ENCODE data around the gene DISC1. TPM values are rescaled to one million over a fixed set of nuclear protein-coding genes. Genes with fewer than 3 reads are reported as not detected.

The DISC1 gene
- total and polyA plus RNA-seq, 2 experiments from 2014 or later, result 6.5 to 11.5 TPM

- Histone ChIP-seq H3K4me3 (no peak overlapping the region), H3K4me1 (ENCODE audit: low read depth) (no peaks in the 10 kb centered on the region), H3K9me3 (ENCODE audit: low read depth) (no peaks in the 10 kb centered on the region), H3K27ac (no peak overlapping the region), H3K36me3 (no peaks in the 10 kb centered on the region), H3K27me3 (no peaks in the 10 kb centered on the region)
- DNase-seq (ENCODE audit: low read depth in 1 of 2, low spot score in 1 of 2), result peak in 1 of 2 donors; percentile 35
- no peak for TF ChIP-seq CTCF (IDR thresholded peaks at IDR 0.05; ENCODE audit: low read depth, low read length)
Observed at GRCh38 chr1:232038706-232039677, 412.4 kb downstream of the DISC1 start.

GRCh38 chr1:232040260-232040659 is 413.7 kb downstream of the DISC1 start:
- Histone ChIP-seq H3K27ac (no peak overlapping the region), H3K36me3 (no peaks in the 10 kb centered on the region), H3K4me1 (ENCODE audit: low read depth) (no peaks in the 10 kb centered on the region), H3K27me3 (no peaks in the 10 kb centered on the region), H3K4me3 (no peak overlapping the region), H3K9me3 (ENCODE audit: low read depth) (no peaks in the 10 kb centered on the region)
- no peak for TF ChIP-seq CTCF (IDR thresholded peaks at IDR 0.05; ENCODE audit: low read depth, low read length)
- no peak for DNase-seq (ENCODE audit: low read depth in 1 of 2, low spot score in 1 of 2)

- no peaks in the 10 kb centered on the region for H3K36me3 ChIP-seq
- H3K27ac ChIP-seq, result no peak overlapping the region
- H3K4me3 ChIP-seq, result no peak overlapping the region
Observed at GRCh38 chr1:232044728-232045127, 418.1 kb downstream of the DISC1 start.

GRCh38 chr1:232045139-232045994 is 418.8 kb downstream of the DISC1 start:
- no peak for DNase-seq (ENCODE audit: low read depth in 1 of 2, low spot score in 1 of 2)

More at GRCh38 chr1:232044728-232045127, 418.1 kb downstream of the DISC1 start:
- H3K9me3 ChIP-seq (ENCODE audit: low read depth), result no peaks in the 10 kb centered on the region
- H3K27me3 ChIP-seq, result no peaks in the 10 kb centered on the region
- H3K4me1 ChIP-seq (ENCODE audit: low read depth), result no peaks in the 10 kb centered on the region
- TF ChIP-seq CTCF (IDR thresholded peaks at IDR 0.05; ENCODE audit: low read depth, low read length), result no peak
- DNase-seq (ENCODE audit: low read depth in 1 of 2, low spot score in 1 of 2), result no peak

More at GRCh38 chr1:232045139-232045994, 418.8 kb downstream of the DISC1 start:
- H3K9me3 ChIP-seq (ENCODE audit: low read depth), result no peaks in the 10 kb centered on the region
- H3K4me1 ChIP-seq (ENCODE audit: low read depth), result no peaks in the 10 kb centered on the region
- H3K4me3 ChIP-seq, result no peak overlapping the region
- no peak for TF ChIP-seq CTCF (IDR thresholded peaks at IDR 0.05; ENCODE audit: low read depth, low read length)
- H3K27ac ChIP-seq, result no peak overlapping the region
- no peaks in the 10 kb centered on the region for H3K27me3 ChIP-seq
- H3K36me3 ChIP-seq, result no peaks in the 10 kb centered on the region
